PFSK-1 (cell line): ENCODE measurements around the gene TOMM70.

Source experiments
- POLR2AphosphoS5 ChIP-seq: IDR thresholded peaks from 2 replicates; pipeline ENCODE4 v1.6.1; 2012; ENCODE audit warnings: low read depth, mild to moderate bottlenecking, control low read depth, low read length, moderate library complexity
- TF ChIP-seq, protein P1 (sequence below), 2 experiments: IDR thresholded peaks; 2 replicates each; pipeline versions ENCODE4 v1.6.1 to v1.8.0; 2011 to 2012; ENCODE audit warnings: low read depth in 2 of 2, low read length in 2 of 2, control low read depth in 1 of 2, inconsistent platforms in 1 of 2, mild to moderate bottlenecking in 1 of 2, moderate library complexity in 1 of 2; ENCODE audit not compliant: insufficient read depth in 1 of 2

- no peak for TF ChIP-seq POLR2AphosphoS5
- TF ChIP-seq, protein P1, sequence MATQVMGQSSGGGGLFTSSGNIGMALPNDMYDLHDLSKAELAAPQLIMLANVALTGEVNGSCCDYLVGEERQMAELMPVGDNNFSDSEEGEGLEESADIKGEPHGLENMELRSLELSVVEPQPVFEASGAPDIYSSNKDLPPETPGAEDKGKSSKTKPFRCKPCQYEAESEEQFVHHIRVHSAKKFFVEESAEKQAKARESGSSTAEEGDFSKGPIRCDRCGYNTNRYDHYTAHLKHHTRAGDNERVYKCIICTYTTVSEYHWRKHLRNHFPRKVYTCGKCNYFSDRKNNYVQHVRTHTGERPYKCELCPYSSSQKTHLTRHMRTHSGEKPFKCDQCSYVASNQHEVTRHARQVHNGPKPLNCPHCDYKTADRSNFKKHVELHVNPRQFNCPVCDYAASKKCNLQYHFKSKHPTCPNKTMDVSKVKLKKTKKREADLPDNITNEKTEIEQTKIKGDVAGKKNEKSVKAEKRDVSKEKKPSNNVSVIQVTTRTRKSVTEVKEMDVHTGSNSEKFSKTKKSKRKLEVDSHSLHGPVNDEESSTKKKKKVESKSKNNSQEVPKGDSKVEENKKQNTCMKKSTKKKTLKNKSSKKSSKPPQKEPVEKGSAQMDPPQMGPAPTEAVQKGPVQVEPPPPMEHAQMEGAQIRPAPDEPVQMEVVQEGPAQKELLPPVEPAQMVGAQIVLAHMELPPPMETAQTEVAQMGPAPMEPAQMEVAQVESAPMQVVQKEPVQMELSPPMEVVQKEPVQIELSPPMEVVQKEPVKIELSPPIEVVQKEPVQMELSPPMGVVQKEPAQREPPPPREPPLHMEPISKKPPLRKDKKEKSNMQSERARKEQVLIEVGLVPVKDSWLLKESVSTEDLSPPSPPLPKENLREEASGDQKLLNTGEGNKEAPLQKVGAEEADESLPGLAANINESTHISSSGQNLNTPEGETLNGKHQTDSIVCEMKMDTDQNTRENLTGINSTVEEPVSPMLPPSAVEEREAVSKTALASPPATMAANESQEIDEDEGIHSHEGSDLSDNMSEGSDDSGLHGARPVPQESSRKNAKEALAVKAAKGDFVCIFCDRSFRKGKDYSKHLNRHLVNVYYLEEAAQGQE (IDR thresholded peaks at IDR 0.05; ENCODE audit: insufficient read depth in 1 of 2, low read depth in 2 of 2, low read length in 2 of 2) = no peak
Measured at GRCh38 chr3:100340527-100340926, 60.4 kb downstream of the TOMM70 start.
